PC-9 (cell line): ENCODE measurements around the gene RIMKLB. TPM values are rescaled to one million over a fixed set of nuclear protein-coding genes. Genes with fewer than 3 reads are reported as not detected.
"Not testable (repeated sequence)": the region's sequence is repeated elsewhere in the genome, so short reads cannot be mapped to it uniquely, and the experiment has no call there.

Source experiments
- BruUV-seq: library from RNA; stranded (reverse); fragments of 400-500 nt; replicated peaks from 2 replicates; lab custom pipeline; 2021; lab: Mats Ljungman, UMichigan
- CTCF ChIA-PET: fragments of 300-600 bp; sonication (Branson Sonifier 250); formaldehyde crosslinking; loops from one replicate; lab custom pipeline; 2022; ENCODE audit warnings: antibody characterized with exemption; lab: Charles Lee
- POLR2A ChIA-PET: fragments of 300-600 bp; sonication (Branson Sonifier 250); formaldehyde crosslinking; loops from one replicate; lab custom pipeline; 2022; ENCODE audit warnings: antibody characterized with exemption; ENCODE audit not compliant: unreplicated experiment; lab: Charles Lee
- DNase-seq, 2 experiments: peaks; one replicate each; pipeline versions ENCODE4 v3.0.0 to v3.0.0-alpha.2; 2015 to 2022; ENCODE audit warnings: mixed read lengths in 1 of 2
- H2AFZ ChIP-seq: fragments of 200-600 bp; sonication (generic); 2 replicates; pipeline ENCODE4 v1.8.1; 2017; ENCODE audit warnings: antibody characterized with exemption
- H3F3A ChIP-seq: fragments of 200-600 bp; sonication (generic); 2 replicates; pipeline ENCODE4 v1.8.1; 2017; ENCODE audit warnings: antibody characterized with exemption, mild to moderate bottlenecking, low read depth; ENCODE audit not compliant: insufficient read depth
- H3K27ac ChIP-seq: fragments of 200-600 bp; sonication (generic); 2 replicates; pipeline ENCODE4 v1.6.1; 2016; ENCODE audit warnings: mixed run types
- H3K27me3 ChIP-seq: fragments of 200-600 bp; sonication (generic); 2 replicates; pipeline ENCODE4 v1.6.1; 2016; ENCODE audit warnings: low read depth, mixed run types; ENCODE audit not compliant: insufficient read depth
- H3K36me3 ChIP-seq: fragments of 200-600 bp; sonication (generic); 2 replicates; pipeline ENCODE4 v1.6.1; 2016; ENCODE audit warnings: low read depth, mixed run types
- H3K4me1 ChIP-seq: fragments of 200-600 bp; sonication (generic); replicated peaks from 2 replicates; pipeline ENCODE4 v1.6.1; 2016; ENCODE audit warnings: mixed run types; ENCODE audit not compliant: insufficient read depth
- H3K4me2 ChIP-seq: fragments of 200-600 bp; sonication (generic); 2 replicates; pipeline ENCODE4 v1.6.1; 2017; ENCODE audit warnings: mixed run types
- H3K4me3 ChIP-seq: fragments of 200-600 bp; sonication (generic); 2 replicates; pipeline ENCODE4 v1.6.1; 2016; ENCODE audit warnings: mixed run types
- H3K79me2 ChIP-seq: fragments of 200-600 bp; sonication (generic); 2 replicates; pipeline ENCODE4 v1.6.1; 2017; ENCODE audit warnings: low read depth, mixed run types
- H3K9me2 ChIP-seq: fragments of 200-600 bp; sonication (generic); 2 replicates; pipeline ENCODE4 v1.8.1; 2017; ENCODE audit warnings: mild to moderate bottlenecking; ENCODE audit not compliant: insufficient read depth
- H3K9me3 ChIP-seq: fragments of 200-600 bp; sonication (generic); 2 replicates; pipeline ENCODE4 v1.8.1; 2016; ENCODE audit warnings: low read depth; ENCODE audit not compliant: insufficient read depth
- H4K20me1 ChIP-seq: fragments of 200-600 bp; sonication (generic); 2 replicates; pipeline ENCODE4 v1.8.1; 2017; ENCODE audit not compliant: insufficient read depth
- EZH2 ChIP-seq: fragments of 200-600 bp; sonication (generic); IDR thresholded peaks from 2 replicates; pipeline ENCODE4 v1.8.0; 2017; ENCODE audit warnings: antibody characterized with exemption, low read depth
- intact Hi-C: fragments of 100-400 bp; cut with micrococcal nuclease; formaldehyde crosslinking; loops from one replicate; pipeline ENCODE4 v1.10.0; 2022; ENCODE audit not compliant: unreplicated experiment
- total RNA-seq: library from RNA; stranded (reverse); gene quantifications from 2 replicates; pipeline ENCODE4 v1.2.3, GENCODE V29; 2021
- TF ChIP-seq, protein P1 (sequence below): fragments of 200-600 bp; sonication (generic); conservative IDR thresholded peaks from 2 replicates; pipeline ENCODE4 v1.6.1; 2017; ENCODE audit warnings: mixed run types, antibody characterized with exemption, mild to moderate bottlenecking, moderate library complexity

RIMKLB gene
- total RNA-seq, 1 experiment from 2014 or later, result 64.8 TPM

DNA sequence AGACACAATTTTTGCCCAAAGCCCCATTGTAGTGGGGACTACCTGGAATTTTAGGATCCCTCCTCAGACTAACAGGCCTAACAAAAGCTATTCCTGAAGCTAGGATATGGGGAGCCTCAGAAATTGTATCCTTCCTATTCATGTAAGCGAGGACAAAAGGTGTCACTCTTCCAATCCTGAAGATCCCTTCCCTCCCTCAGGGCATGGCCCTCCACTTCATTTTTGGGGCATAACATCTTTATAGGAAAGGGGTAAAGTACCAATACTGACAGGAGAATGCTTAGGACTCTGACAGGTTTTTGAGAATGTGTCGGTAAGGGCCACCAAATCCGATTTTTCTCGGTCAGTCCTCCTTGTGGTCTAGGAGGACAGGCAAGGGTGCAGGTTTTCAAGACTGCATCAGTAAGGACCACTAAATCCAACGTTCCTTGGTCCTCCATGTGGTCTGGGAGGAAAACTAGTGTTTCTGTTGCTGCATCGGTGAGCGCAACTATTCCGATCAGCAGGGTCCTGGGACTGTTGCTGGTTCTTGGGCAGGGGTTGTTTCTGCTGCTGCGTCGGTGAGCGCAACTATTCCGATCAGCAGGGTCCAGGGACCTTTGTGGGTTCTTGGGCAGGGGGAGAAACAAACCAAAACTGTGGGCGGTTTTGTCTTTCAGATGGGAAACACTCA lies 91.7 kb downstream of the RIMKLB start:
- H3K4me2 ChIP-seq, BruUV-seq, H2AFZ ChIP-seq, H3K79me2 ChIP-seq, DNase-seq, intact Hi-C loops, CTCF ChIA-PET, H3F3A ChIP-seq, H3K27ac ChIP-seq, POLR2A ChIA-PET, H3K9me2 ChIP-seq, H3K9me3 ChIP-seq, H3K36me3 ChIP-seq, H3K27me3 ChIP-seq, H4K20me1 ChIP-seq, H3K4me3 ChIP-seq, H3K4me1 ChIP-seq: not testable (repeated sequence)

DNA sequence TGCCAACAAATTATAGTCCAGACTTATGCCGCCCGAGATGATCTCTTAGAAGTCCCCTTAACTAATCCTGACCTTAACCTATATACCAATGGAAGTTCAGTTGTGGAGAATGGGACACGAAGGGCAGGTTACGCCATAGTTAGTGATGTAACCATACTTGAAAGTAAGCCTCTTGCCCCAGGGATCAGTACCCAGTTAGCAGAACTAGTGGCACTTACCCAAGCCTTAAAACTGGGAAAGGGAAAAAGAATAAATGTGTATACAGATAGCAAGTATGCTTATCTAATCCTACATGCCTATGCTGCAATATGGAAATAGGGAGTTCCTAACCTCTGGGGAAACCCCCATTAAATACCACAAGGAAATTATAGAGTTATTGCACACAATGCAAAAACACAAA lies 95.4 kb downstream of the RIMKLB start:
- H4K20me1 ChIP-seq, POLR2A ChIA-PET, H2AFZ ChIP-seq, H3K4me1 ChIP-seq, H3K4me2 ChIP-seq, H3F3A ChIP-seq, H3K79me2 ChIP-seq, H3K4me3 ChIP-seq, H3K36me3 ChIP-seq, intact Hi-C loops, BruUV-seq, DNase-seq, H3K9me2 ChIP-seq, H3K27me3 ChIP-seq, H3K9me3 ChIP-seq, CTCF ChIA-PET, H3K27ac ChIP-seq: not testable (repeated sequence)

DNA sequence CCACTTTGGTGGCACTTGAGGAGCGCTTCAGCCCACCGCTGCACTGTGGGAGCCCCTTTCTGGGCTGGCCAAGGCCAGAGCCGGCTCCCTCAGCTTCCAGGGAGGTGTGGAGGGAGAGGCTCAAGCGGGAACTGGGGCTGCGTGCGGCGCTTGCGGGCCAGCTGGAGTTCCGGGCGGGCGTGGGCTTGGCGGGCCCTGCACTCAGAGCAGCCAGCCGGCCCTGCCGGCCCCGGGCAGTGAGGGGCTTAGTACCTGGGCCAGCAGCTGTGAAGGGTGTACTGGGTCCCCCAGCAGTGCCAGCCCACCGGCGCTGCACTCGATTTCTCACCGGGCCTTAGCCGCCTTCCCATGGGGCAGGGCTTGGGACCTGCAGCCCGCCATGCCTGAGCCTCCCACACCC lies 96.8 kb downstream of the RIMKLB start:
- CTCF ChIA-PET, H3F3A ChIP-seq, BruUV-seq, H3K4me3 ChIP-seq, DNase-seq, H3K36me3 ChIP-seq, H3K4me1 ChIP-seq, H3K9me3 ChIP-seq, H3K27me3 ChIP-seq, H3K27ac ChIP-seq, H2AFZ ChIP-seq, H4K20me1 ChIP-seq, H3K79me2 ChIP-seq, H3K9me2 ChIP-seq, intact Hi-C loops, H3K4me2 ChIP-seq: not testable (repeated sequence)
- POLR2A ChIA-PET, result interaction anchor here (0.6 kb wide), 1 partner anchor 36 kb away, joined by 8 read pairs; no protein-coding TSS in a partner anchor

DNA sequence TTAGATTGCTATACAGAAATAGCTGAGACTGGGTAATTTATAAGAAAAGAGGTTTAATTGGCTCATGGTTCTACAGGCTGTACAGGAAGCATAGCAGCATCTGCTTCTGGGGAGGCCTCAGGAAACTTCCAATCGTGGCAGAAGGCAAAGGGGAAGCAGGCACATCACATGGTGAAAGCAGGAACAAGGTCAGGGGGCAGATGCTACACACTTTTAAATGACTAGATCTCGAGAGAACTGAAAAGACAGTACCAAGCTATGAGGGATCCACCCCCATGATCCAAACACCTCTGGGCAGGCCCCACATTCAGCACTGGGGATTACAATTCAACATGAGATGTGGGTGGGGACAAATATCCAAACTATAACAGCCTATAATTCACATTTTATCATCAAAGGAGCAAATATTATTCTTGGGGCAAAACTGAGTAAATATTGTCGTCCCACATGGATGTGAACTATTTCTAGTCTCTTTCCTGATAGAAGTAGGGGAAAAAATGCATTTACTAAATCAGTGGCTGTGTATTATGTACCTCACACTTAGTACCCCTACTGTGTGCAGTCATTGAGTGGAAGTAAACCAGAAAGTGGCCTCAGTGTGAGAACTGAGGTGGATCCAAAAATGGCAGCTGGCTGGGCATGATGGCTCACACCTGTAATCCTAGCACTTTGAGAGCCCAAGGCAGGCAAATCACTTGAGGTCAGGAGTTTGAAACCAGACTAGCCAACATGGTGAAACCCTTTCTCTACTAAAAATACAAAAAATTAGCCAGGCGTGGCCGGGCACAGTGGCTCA lies 99.2 kb downstream of the RIMKLB start:
- H3K27me3 ChIP-seq, result no peaks in the 10 kb centered on the region
- no peaks in the 10 kb centered on the region for H3K36me3 ChIP-seq
- H3F3A ChIP-seq, result no peaks in the 10 kb centered on the region
- H2AFZ ChIP-seq, result no peak overlapping the region
- TF ChIP-seq, protein P1, sequence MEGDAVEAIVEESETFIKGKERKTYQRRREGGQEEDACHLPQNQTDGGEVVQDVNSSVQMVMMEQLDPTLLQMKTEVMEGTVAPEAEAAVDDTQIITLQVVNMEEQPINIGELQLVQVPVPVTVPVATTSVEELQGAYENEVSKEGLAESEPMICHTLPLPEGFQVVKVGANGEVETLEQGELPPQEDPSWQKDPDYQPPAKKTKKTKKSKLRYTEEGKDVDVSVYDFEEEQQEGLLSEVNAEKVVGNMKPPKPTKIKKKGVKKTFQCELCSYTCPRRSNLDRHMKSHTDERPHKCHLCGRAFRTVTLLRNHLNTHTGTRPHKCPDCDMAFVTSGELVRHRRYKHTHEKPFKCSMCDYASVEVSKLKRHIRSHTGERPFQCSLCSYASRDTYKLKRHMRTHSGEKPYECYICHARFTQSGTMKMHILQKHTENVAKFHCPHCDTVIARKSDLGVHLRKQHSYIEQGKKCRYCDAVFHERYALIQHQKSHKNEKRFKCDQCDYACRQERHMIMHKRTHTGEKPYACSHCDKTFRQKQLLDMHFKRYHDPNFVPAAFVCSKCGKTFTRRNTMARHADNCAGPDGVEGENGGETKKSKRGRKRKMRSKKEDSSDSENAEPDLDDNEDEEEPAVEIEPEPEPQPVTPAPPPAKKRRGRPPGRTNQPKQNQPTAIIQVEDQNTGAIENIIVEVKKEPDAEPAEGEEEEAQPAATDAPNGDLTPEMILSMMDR, result no peak
- no peak for TF ChIP-seq EZH2
- intact Hi-C loops, result no loop called here
- CTCF ChIA-PET, result no interaction called here
- H4K20me1 ChIP-seq, result no peaks in the 10 kb centered on the region
- POLR2A ChIA-PET, result no interaction called here
- DNase-seq, result no peak
- no peaks in the 10 kb centered on the region for H3K79me2 ChIP-seq
- no peaks in the 10 kb centered on the region for H3K9me2 ChIP-seq
- no peaks in the 10 kb centered on the region for H3K9me3 ChIP-seq
- H3K27ac ChIP-seq, result no peak overlapping the region
- H3K4me1 ChIP-seq, result no peaks in the 10 kb centered on the region
- no peak overlapping the region for H3K4me3 ChIP-seq
- H3K4me2 ChIP-seq, result no peak overlapping the region
- no TSS peak for BruUV-seq

DNA sequence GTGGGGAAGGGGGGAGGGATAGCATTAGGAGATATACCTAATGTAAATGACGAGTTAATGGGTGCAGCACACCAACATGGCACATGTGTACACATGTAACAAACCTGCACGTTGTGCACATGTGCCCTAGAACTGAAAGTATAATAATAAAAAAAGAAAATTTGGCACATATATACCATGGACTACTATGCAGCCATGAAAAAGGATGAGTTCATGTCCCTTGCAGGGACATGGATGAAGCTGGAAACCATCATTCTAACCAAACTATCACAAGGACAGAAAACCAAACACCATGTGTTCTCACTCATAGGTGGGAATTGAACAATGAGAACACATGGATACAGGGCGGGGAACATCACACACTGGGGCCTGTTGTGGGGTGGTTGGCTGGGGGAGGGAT lies 103.4 kb downstream of the RIMKLB start:
- H3K9me3 ChIP-seq, DNase-seq, BruUV-seq, H3K36me3 ChIP-seq, CTCF ChIA-PET, H3F3A ChIP-seq, intact Hi-C loops, H3K4me1 ChIP-seq, H3K9me2 ChIP-seq, H3K4me2 ChIP-seq, POLR2A ChIA-PET, H2AFZ ChIP-seq, H4K20me1 ChIP-seq, H3K27me3 ChIP-seq, H3K27ac ChIP-seq, H3K4me3 ChIP-seq, H3K79me2 ChIP-seq: not testable (repeated sequence)

DNA sequence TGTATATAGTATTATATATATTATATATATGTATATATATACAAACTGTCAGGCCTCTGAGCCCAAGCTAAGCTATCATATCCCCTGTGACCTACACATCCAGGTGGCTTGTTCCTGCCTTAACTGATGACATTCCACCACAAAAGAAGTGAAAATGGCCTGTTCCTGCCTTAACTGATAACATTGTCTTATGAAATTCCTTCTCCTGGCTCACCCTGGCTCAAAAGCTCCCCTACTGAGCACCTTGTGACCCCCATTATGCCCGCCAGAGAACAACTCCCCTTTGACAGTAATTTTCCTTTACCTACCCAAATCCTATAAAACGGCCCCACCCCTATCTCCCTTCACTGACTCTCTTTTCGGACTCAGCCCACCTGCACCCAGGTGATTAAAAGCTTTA lies 107.0 kb downstream of the RIMKLB start:
- H3K4me2 ChIP-seq, H3K4me1 ChIP-seq, H3K36me3 ChIP-seq, DNase-seq, CTCF ChIA-PET, H3F3A ChIP-seq, H2AFZ ChIP-seq, H3K9me3 ChIP-seq, H3K27ac ChIP-seq, H3K9me2 ChIP-seq, H3K4me3 ChIP-seq, H3K27me3 ChIP-seq, H3K79me2 ChIP-seq, H4K20me1 ChIP-seq, intact Hi-C loops, BruUV-seq: not testable (repeated sequence)
- POLR2A ChIA-PET, result interaction anchor here (0.6 kb wide), 1 partner anchor 561 kb away, joined by 3 read pairs; no protein-coding TSS in a partner anchor
